ENCODE results near the gene PLA2G4B. TPM values are rescaled to one million over a fixed set of nuclear protein-coding genes. Genes with fewer than 3 reads are reported as not detected.
A peak's percentile ranks its signal among the peaks of the same experiment; 100 is the strongest.

Gene PLA2G4B
- total RNA-seq, 1 experiment from 2014 or later: 3.7 TPM

DNA sequence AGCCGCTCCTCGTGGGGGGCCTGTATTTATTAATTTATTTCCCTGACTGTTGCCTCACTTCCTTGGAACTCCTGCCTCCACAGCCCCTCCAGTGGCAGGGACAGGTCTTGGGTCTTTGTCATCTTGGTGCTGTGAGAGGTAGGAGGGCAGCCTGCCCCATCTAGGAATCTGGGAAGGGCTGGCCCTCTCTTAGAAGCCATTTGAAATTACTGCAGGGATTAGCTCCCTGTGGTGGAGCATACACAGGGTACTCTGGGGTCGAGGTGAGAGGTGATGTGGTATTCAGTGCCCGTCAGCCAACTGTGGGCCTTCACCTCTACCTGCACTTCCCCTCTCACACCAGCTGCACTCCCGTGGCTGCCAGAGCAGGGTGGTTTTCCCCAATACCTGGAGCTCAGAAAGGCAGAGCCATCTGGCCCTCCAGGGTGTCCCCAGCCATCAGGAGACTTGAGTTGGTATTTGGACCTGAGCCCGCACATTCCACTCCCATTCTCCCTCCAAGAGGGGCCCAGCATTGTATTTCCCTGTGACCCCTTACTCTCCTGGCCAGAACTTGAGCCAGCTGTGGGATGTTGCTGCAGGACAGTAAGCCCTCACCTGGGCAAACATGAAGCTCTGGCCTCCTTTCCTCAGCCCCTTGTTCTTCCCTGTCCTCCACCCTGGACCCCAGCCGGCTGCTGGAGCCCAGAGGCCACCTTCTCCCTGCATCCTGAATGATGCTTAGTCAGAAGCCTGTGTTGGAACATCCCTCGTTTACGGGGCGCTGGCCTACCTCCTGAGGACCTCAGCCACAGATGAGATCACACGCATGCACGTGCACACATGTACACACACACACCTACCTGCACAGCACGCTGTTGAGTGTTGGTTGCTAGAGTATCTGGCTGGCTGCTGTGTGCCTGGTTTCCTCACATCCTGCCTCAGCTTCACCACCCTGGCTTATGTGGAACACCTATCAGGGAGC is 12.8 kb upstream of the PLA2G4B start:
- Histone ChIP-seq H3K79me2 (ENCODE audit: insufficient read depth, low read length) (no peaks in the 10 kb centered on the region), H3K9ac (ENCODE audit: extremely low read depth, insufficient read length, low read length) (no peak overlapping the region), H3K14ac (ENCODE audit: insufficient read depth, low read length) (no peak overlapping the region), H3K9me3 (ENCODE audit: control insufficient read depth, low read depth, low read length) (no peaks in the 10 kb centered on the region), H3K4ac (ENCODE audit: low read depth, low read length) (no peak overlapping the region), H4K91ac (ENCODE audit: insufficient read length, low read depth, low read length) (no peak overlapping the region), H3K79me1 (ENCODE audit: insufficient read depth, low read depth, low read length, poor library complexity, severe bottlenecking) (no peaks in the 10 kb centered on the region), H3K23ac (ENCODE audit: insufficient read length, low read depth, low read length) (no peak overlapping the region), H2AFZ (ENCODE audit: low read length) (no peak overlapping the region), H2BK120ac (ENCODE audit: low read depth, low read length, poor library complexity, severe bottlenecking) (no peak overlapping the region), H3K4me1 (ENCODE audit: insufficient read depth, low read length) (no peaks in the 10 kb centered on the region), H3T11ph (ENCODE audit: low read length) (no peak overlapping the region), H3K4me2 (ENCODE audit: insufficient read depth, insufficient read length, low read length) (no peak overlapping the region), H3K56ac (ENCODE audit: insufficient read length, low read depth, low read length) (no peak overlapping the region), H2BK5ac (ENCODE audit: insufficient read length, low read length) (no peak overlapping the region), H2BK15ac (ENCODE audit: low read depth, low read length) (no peak overlapping the region), H4K20me1 (ENCODE audit: control insufficient read depth, insufficient read depth, insufficient read length) (no peaks in the 10 kb centered on the region), H2AK5ac (ENCODE audit: insufficient read length, low read length) (no peak overlapping the region), H3K18ac (ENCODE audit: insufficient read length, low read depth, low read length) (no peak overlapping the region), H4K5ac (ENCODE audit: insufficient read length, low read depth, low read length) (no peak overlapping the region), H3K27me3 (ENCODE audit: insufficient read depth, low read length) (no peaks in the 10 kb centered on the region), H2BK20ac (ENCODE audit: low read depth, low read length, poor library complexity, severe bottlenecking) (no peak overlapping the region), H4K8ac (replicated peaks; ENCODE audit: insufficient read length, low read depth, low read length) (no peak overlapping the region), H2BK12ac (ENCODE audit: insufficient read length, low read depth, low read length) (no peak overlapping the region), H3K23me2 (ENCODE audit: insufficient read length, low read depth, low read length, poor library complexity, severe bottlenecking) (peaks cover 10% of the 10 kb centered on the region), H3K27ac (ENCODE audit: insufficient read length, low read depth, low read length) (no peak overlapping the region)
- Mint-ChIP-seq H3K4me1 (peaks cover 11 to 19% of the 10 kb centered on the region in 2 experiments), H3K27ac (peak overlapping the region in 2 of 3 experiments; percentile 40 to 74; a peak in 3 of 7 replicates), H3K36me3 (ENCODE audit: insufficient read depth in 1 of 3, low read depth in 3 of 3) (peaks cover 3 to 7% (median 5%) of the 10 kb centered on the region in 3 experiments; a peak in 5 of 7 replicates), H3K4me3 (peak overlapping the region; percentile 32 to 55; a peak in 4 of 5 replicates), H3K9me3 (no peaks in the 10 kb centered on the region), H3K27me3 (ENCODE audit: low read depth) (no peaks in the 10 kb centered on the region)
- TF ChIP-seq, protein P1, sequence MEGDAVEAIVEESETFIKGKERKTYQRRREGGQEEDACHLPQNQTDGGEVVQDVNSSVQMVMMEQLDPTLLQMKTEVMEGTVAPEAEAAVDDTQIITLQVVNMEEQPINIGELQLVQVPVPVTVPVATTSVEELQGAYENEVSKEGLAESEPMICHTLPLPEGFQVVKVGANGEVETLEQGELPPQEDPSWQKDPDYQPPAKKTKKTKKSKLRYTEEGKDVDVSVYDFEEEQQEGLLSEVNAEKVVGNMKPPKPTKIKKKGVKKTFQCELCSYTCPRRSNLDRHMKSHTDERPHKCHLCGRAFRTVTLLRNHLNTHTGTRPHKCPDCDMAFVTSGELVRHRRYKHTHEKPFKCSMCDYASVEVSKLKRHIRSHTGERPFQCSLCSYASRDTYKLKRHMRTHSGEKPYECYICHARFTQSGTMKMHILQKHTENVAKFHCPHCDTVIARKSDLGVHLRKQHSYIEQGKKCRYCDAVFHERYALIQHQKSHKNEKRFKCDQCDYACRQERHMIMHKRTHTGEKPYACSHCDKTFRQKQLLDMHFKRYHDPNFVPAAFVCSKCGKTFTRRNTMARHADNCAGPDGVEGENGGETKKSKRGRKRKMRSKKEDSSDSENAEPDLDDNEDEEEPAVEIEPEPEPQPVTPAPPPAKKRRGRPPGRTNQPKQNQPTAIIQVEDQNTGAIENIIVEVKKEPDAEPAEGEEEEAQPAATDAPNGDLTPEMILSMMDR (conservative IDR thresholded peaks at IDR 0.05): no peak
- WGBS (ENCODE audit: extremely low coverage, insufficient read length, low lambda C conversion rate): no CpG with 5 or more reads among the region's 13 CpGs
- no peak for DNase-seq
